Fibroblast of pulmonary artery (primary cell): ENCODE data around the gene C1QA.
"Not testable (repeated sequence)": the region's sequence is repeated elsewhere in the genome, so short reads cannot be mapped to it uniquely, and the experiment has no call there.

ENCODE experiments used
- DNase-seq: peaks from one replicate; pipeline ENCODE4 v3.0.0-alpha.2; 2010; ENCODE audit warnings: low read depth
- H3K4me3 ChIP-seq: replicated peaks from 2 replicates; pipeline ENCODE4 v1.5.1; 2011; ENCODE audit warnings: low read depth, mild to moderate bottlenecking, control low read depth, low read length, moderate library complexity
- TF ChIP-seq, protein P1 (sequence below): IDR thresholded peaks from 2 replicates; pipeline ENCODE4 v1.5.1; 2011; ENCODE audit warnings: mild to moderate bottlenecking, control low read depth, low read length, inconsistent platforms; ENCODE audit errors: missing control alignments

C1QA gene

DNA sequence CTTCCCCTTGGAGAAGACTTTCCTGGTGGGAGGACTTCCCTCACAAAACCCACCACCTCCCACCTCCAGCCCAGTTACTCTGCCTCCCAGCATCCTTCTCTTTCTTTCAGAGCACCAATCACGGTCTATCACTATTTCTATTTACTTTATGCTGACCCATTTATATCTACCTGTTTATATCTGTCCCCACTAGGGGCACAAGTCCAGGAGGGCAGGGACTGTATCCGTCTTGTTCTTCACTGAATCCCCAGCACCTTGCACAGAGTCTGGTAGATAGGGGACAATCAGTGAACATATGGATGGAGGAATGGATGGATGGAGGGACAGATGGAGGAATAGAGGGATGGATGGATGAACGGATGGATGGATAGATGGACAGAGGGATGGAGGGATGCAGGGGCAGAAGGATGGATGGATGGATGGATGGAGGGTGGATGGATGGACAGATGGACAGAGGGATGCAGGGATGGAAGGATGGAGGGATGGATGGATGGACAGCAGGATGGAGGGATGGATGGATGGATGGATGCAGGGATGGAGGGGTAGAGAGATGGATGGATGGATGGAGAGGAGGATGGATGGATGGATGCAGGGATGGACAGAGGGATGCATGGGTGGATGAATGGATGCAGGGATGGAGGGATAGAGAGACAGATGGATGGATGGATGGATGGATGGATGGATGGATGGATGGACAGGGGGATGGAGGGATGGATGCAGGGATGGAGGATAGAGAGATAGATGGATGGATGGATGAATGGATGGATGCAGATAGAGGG lies 22.1 kb downstream of the C1QA start:
- TF ChIP-seq, protein P1, sequence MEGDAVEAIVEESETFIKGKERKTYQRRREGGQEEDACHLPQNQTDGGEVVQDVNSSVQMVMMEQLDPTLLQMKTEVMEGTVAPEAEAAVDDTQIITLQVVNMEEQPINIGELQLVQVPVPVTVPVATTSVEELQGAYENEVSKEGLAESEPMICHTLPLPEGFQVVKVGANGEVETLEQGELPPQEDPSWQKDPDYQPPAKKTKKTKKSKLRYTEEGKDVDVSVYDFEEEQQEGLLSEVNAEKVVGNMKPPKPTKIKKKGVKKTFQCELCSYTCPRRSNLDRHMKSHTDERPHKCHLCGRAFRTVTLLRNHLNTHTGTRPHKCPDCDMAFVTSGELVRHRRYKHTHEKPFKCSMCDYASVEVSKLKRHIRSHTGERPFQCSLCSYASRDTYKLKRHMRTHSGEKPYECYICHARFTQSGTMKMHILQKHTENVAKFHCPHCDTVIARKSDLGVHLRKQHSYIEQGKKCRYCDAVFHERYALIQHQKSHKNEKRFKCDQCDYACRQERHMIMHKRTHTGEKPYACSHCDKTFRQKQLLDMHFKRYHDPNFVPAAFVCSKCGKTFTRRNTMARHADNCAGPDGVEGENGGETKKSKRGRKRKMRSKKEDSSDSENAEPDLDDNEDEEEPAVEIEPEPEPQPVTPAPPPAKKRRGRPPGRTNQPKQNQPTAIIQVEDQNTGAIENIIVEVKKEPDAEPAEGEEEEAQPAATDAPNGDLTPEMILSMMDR, result no peak
- no peak for DNase-seq
- no peak overlapping the region for H3K4me3 ChIP-seq

DNA sequence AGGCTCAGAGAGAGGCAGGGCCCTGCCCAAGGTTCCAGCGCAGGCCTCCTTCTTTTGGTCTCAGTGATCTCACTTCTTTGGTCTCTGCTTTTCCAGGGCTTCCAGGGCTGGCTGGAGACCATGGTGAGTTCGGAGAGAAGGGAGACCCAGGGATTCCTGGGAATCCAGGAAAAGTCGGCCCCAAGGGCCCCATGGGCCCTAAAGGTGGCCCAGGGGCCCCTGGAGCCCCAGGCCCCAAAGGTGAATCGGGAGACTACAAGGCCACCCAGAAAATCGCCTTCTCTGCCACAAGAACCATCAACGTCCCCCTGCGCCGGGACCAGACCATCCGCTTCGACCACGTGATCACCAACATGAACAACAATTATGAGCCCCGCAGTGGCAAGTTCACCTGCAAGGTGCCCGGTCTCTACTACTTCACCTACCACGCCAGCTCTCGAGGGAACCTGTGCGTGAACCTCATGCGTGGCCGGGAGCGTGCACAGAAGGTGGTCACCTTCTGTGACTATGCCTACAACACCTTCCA lies 24.4 kb downstream of the C1QA start:
- TF ChIP-seq, protein P1, result no peak
- DNase-seq, result no peak
- H3K4me3 ChIP-seq, result no peak overlapping the region

DNA sequence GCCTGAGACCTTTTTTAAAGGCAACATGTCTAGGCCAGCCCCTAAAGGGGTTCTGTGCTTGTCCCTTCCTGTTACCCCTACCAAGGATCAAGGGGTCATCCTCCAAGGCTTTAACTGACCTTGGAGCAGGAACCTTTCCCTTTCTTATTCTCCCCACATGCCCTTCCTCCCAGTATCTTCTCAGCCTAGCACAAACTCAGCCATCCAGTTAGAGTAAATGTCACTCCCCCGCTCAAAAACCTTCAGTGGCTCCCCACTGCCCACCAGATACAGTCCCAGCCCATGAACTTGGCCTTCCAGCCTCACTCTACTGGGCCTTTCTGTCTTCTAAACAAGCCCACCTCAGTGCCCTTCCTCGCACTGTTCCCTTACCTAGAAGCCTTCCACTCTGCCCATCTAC lies 25.5 kb downstream of the C1QA start:
- H3K4me3 ChIP-seq, result no peak overlapping the region
- TF ChIP-seq, protein P1, result no peak
- no peak for DNase-seq

DNA sequence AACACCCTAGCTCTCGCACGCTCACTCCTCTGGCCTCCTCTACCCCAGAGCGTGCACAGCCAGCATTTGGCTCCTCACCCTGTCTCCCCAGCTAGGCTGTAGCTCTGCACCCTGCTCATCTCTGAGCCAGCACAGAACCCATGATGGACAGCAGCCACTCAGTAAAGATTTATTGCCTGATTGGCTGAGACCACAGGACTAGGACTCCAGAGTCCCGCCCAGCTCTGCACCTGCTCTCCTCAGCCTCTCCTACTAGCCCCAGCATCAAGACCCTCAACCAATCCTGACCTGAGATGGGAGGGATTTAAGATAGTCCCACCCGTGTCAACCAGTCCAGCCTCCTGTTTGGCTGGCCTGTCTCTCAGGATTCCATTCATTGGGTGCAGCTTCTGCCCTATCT lies 25.9 kb downstream of the C1QA start:
- no peak overlapping the region for H3K4me3 ChIP-seq
- TF ChIP-seq, protein P1, result no peak
- no peak for DNase-seq

DNA sequence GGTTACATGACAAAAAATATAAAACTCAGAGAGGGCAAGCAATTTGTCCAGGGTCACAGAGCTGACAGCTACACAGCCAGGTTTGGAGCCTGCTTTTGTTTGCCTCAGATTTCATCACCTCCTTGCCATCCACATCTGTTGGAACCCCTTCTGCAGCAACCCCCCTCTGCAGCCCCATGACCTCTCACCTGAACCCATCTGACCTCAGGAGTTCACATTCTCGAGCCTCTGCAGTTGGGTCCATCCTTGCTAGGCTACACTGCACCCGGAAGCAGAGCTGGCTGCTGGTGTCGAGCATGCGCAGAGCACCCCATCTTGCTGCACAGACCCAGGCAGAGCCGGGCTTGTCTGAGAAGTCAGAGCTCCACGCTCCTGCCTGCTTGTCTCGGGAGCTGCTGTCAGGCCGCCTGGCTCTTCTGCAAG lies 26.6 kb downstream of the C1QA start:
- DNase-seq, result no peak
- H3K4me3 ChIP-seq, result no peak overlapping the region
- TF ChIP-seq, protein P1, result no peak

DNA sequence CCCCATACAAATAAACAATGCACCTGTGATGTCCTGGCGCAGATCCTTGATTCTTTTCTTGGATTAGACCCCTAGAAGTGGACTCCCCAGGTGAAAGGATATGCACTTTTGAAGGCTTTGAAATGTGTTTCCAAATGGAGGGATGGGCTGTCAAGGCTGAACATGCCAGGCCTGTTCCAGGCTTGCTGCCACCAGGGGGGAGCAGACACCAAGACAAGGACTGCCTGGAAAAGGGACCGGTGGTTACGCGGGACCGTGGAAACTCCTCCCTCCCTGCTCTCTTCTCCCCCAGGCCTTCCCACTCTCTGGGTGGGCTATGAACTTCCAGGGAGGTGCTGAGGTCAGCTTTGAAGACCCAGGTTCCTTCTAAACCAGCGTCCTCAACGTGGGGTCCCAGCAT lies 29.3 kb downstream of the C1QA start:
- TF ChIP-seq, protein P1, result peak; percentile 66
- no peak overlapping the region for H3K4me3 ChIP-seq
- DNase-seq, result peak; percentile 56

DNA sequence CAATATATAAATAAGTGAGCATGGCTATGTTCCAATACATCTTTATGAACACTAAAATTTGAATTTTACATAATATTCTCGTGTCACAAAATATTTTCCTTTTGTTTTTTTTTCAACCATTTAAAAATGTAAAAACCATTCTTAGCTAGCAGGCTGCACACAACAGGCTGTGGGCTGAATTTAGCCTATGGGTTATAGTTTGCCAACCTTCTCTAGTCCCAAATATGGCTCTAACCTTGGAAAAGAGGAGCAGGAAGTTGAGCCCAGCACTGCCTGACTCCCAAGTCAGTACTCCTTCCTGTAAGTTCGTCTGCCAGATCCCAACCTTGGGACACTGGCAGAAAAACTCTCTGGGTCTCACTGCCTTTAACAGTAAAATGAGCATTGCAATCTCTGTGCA lies 30.0 kb downstream of the C1QA start:
- no peak overlapping the region for H3K4me3 ChIP-seq
- TF ChIP-seq, protein P1, result no peak
- no peak for DNase-seq

DNA sequence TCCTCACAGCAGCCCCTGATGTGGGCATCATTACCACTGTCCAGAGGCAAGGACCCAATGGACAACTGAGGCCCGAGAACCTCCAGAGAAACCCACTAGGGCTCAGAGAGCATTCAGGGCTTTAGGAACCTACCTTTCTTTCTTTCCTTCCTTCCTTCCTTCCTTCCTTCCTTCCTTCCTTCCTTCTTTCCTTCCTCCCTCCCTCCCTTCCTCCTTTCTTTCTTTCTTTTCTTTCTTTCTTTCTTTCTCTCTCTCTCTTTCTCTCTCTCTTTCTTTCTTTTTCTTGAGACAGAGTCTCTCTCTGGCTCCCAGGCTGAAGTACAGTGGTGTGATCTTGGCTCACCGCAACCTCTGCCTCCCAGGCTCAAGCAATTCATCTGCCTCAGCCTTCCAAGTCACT lies 32.4 kb downstream of the C1QA start:
- DNase-seq, H3K4me3 ChIP-seq: not testable (repeated sequence)
